T-cell (primary cell): ENCODE measurements around the gene DSCAM. TPM values are rescaled to one million over a fixed set of nuclear protein-coding genes. Genes with fewer than 3 reads are reported as not detected.

Source experiments
- ATAC-seq, 4 experiments: fragments of 200-7000 bp in 3 of 4; fragments of 150-1000 bp in 1 of 4; cut with Tn5 transposase; replicated peaks in 1 of 4; 1 replicate in 3 of 4; 2 replicates in 1 of 4; pipeline ENCODE4 v1.10.0; 2021; ENCODE audit warnings: moderate library complexity in 3 of 4, mild to moderate bottlenecking in 2 of 4, moderate number of reproducible peaks in 1 of 4
- CTCF ChIA-PET, 2 donors: fragments of 300-600 bp; sonication (Branson Sonifier 250); formaldehyde crosslinking; loops; one replicate each; lab custom pipeline; 2022; ENCODE audit warnings: antibody characterized with exemption in 2 of 2; lab: Charles Lee
- POLR2A ChIA-PET, 2 donors: fragments of 300-600 bp; sonication (Branson Sonifier 250); formaldehyde crosslinking; loops; one replicate each; lab custom pipeline; 2022; ENCODE audit warnings: antibody characterized with exemption in 2 of 2; lab: Charles Lee
- DNase-seq, 35 experiments: peaks; one replicate each; pipeline versions ENCODE4 v3.0.0 to v3.0.0-alpha.2; 2013 to 2023
- H3K27ac ChIP-seq: one replicate; pipeline ENCODE4 v1.5.1; 2013; ENCODE audit warnings: low read length
- H3K27me3 ChIP-seq, 2 experiments: replicated peaks in 1 of 2; 1 replicate in 1 of 2; 2 replicates in 1 of 2; pipeline versions ENCODE4 v1.6.1 to v1.7.0; 2013; ENCODE audit warnings: low read length in 1 of 2, mixed read lengths in 1 of 2; ENCODE audit not compliant: control insufficient read depth in 2 of 2, insufficient read depth in 2 of 2; ENCODE audit errors: extremely low read depth in 1 of 2
- H3K36me3 ChIP-seq, 2 donors: 1 replicate in 1 of 2; 2 replicates in 1 of 2; pipeline versions ENCODE4 v1.6.1 to v1.7.0; 2013; ENCODE audit warnings: low read length in 1 of 2; ENCODE audit not compliant: control insufficient read depth in 2 of 2, insufficient read depth in 1 of 2; ENCODE audit errors: extremely low read depth in 1 of 2
- H3K4me1 ChIP-seq, 2 experiments: 1 replicate in 1 of 2; 2 replicates in 1 of 2; pipeline versions ENCODE4 v1.6.1 to v1.7.0; 2013; ENCODE audit warnings: low read length in 2 of 2, mixed read lengths in 1 of 2; ENCODE audit not compliant: insufficient read depth in 2 of 2, control insufficient read depth in 1 of 2; ENCODE audit errors: extremely low read depth in 1 of 2
- H3K4me3 ChIP-seq, 2 donors: 1 replicate in 1 of 2; 2 replicates in 1 of 2; pipeline versions ENCODE4 v1.5.1 to v1.7.0; 2013; ENCODE audit warnings: mild to moderate bottlenecking in 2 of 2, low read length in 1 of 2, moderate library complexity in 1 of 2; ENCODE audit not compliant: control insufficient read depth in 1 of 2; ENCODE audit errors: extremely low read depth in 1 of 2
- H3K9me3 ChIP-seq: 2 replicates; pipeline ENCODE4 v1.7.0; 2013
- H3K27ac Mint-ChIP-seq, 2 donors: one replicate each; pipeline ENCODE4 v1.8.0; 2020 to 2021; ENCODE audit warnings: mild to moderate bottlenecking in 2 of 2, mixed read lengths in 2 of 2
- H3K27me3 Mint-ChIP-seq, 2 donors: one replicate each; pipeline ENCODE4 v1.8.0; 2021 to 2022; ENCODE audit warnings: mixed read lengths in 2 of 2
- H3K36me3 Mint-ChIP-seq: one replicate; pipeline ENCODE4 v1.8.0; 2021; ENCODE audit warnings: mixed read lengths
- H3K4me1 Mint-ChIP-seq, 3 donors: one replicate each; pipeline ENCODE4 v1.8.0; 2020 to 2022; ENCODE audit warnings: mixed read lengths in 3 of 3, mild to moderate bottlenecking in 1 of 3
- H3K4me3 Mint-ChIP-seq, 3 donors: one replicate each; pipeline ENCODE4 v1.8.0; 2020 to 2022; ENCODE audit warnings: mild to moderate bottlenecking in 3 of 3, mixed read lengths in 3 of 3, moderate library complexity in 3 of 3
- H3K9me3 Mint-ChIP-seq, 3 donors: one replicate each; pipeline ENCODE4 v1.8.0; 2020 to 2022; ENCODE audit warnings: mixed read lengths in 3 of 3
- WGBS: methylation state at CpG from one replicate; pipeline ENCODE4 v1.1.5; 2013; ENCODE audit warnings: missing lambda C conversion rate; ENCODE audit not compliant: insufficient coverage; 5-methylcytosine and 5-hydroxymethylcytosine counted together
- total RNA-seq, 35 experiments: library from RNA in 6 of 35; stranded (reverse) in 6 of 35; fragments of 120-200 nt in 1 of 35; gene quantifications; one replicate each; pipeline versions ENCODE4 v1.2.1 to v1.2.4 and lab custom pipeline; 2013 to 2026

Gene DSCAM
- total RNA-seq, 5 donors from 2014 or later (not counting 1 experiment from before 2014, with no cell fraction given) = not detected

GRCh38 chr21:40250514-40251294, 596.3 kb downstream of the DSCAM start:
- ChIA-PET CTCF (no interaction called here), POLR2A (no interaction called here)
- no peak overlapping the region for H3K4me3 ChIP-seq
- peaks cover 0 to 2% of the 10 kb centered on the region in 2 donors for H3K27me3 Mint-ChIP-seq
- H3K9me3 Mint-ChIP-seq = peaks cover 17 to 43% (median 29%) of the 10 kb centered on the region in 3 donors
- no peaks in the 10 kb centered on the region for H3K36me3 ChIP-seq
- H3K4me1 ChIP-seq = no peaks in the 10 kb centered on the region
- no peaks in the 10 kb centered on the region for H3K27me3 ChIP-seq
- H3K4me3 Mint-ChIP-seq = no peak overlapping the region
- no peaks in the 10 kb centered on the region for H3K4me1 Mint-ChIP-seq
- no peak for DNase-seq
- no peaks in the 10 kb centered on the region for H3K9me3 ChIP-seq
- ATAC-seq = no peak
- H3K36me3 Mint-ChIP-seq = no peaks in the 10 kb centered on the region
- no peak overlapping the region for H3K27ac ChIP-seq
- no peak overlapping the region for H3K27ac Mint-ChIP-seq
- WGBS = 50% methylated on average over 1 of the region's 7 CpGs

- H3K36me3 ChIP-seq = no peaks in the 10 kb centered on the region
- DNase-seq (no peak), ATAC-seq (no peak)
- H3K9me3 Mint-ChIP-seq = peaks cover 19 to 27% (median 26%) of the 10 kb centered on the region in 3 donors
- H3K4me3 Mint-ChIP-seq = no peak overlapping the region
- ChIA-PET POLR2A (no interaction called here), CTCF (no interaction called here)
- no peaks in the 10 kb centered on the region for H3K36me3 Mint-ChIP-seq
- no peak overlapping the region for H3K27ac ChIP-seq
- H3K27me3 Mint-ChIP-seq = peaks cover 0 to 3% of the 10 kb centered on the region in 2 donors
- no peaks in the 10 kb centered on the region for H3K4me1 ChIP-seq
- H3K4me3 ChIP-seq = no peak overlapping the region
- no peaks in the 10 kb centered on the region for H3K9me3 ChIP-seq
- H3K27ac Mint-ChIP-seq = no peak overlapping the region
- no peaks in the 10 kb centered on the region for H3K4me1 Mint-ChIP-seq
- no peaks in the 10 kb centered on the region for H3K27me3 ChIP-seq
- no CpG with 5 or more reads among the region's 4 CpGs for WGBS
Observed at GRCh38 chr21:40244981-40245380, 602.0 kb downstream of the DSCAM start.

GRCh38 chr21:40243685-40244084, 603.3 kb downstream of the DSCAM start:
- H3K9me3 ChIP-seq = no peaks in the 10 kb centered on the region
- Mint-ChIP-seq H3K36me3 (no peaks in the 10 kb centered on the region), H3K27me3 (peaks cover 0 to 3% of the 10 kb centered on the region in 2 donors), H3K4me1 (no peaks in the 10 kb centered on the region), H3K27ac (no peak overlapping the region), H3K4me3 (no peak overlapping the region), H3K9me3 (peaks cover 12 to 20% (median 18%) of the 10 kb centered on the region in 3 donors)
- no peak overlapping the region for H3K27ac ChIP-seq
- WGBS = 95% methylated on average over 4 of the region's 5 CpGs
- no peak for DNase-seq
- no peak overlapping the region for H3K4me3 ChIP-seq
- POLR2A ChIA-PET = no interaction called here
- no peaks in the 10 kb centered on the region for H3K4me1 ChIP-seq
- CTCF ChIA-PET = no interaction called here
- no peaks in the 10 kb centered on the region for H3K27me3 ChIP-seq
- no peaks in the 10 kb centered on the region for H3K36me3 ChIP-seq
- ATAC-seq = no peak

GRCh38 chr21:40242586-40243265, 604.2 kb downstream of the DSCAM start:
- CTCF ChIA-PET = no interaction called here

GRCh38 chr21:40235528-40235927, 611.4 kb downstream of the DSCAM start:
- peaks cover 5 to 12% (median 7%) of the 10 kb centered on the region in 3 donors for H3K9me3 Mint-ChIP-seq
- H3K4me1 Mint-ChIP-seq = no peaks in the 10 kb centered on the region
- Histone ChIP-seq H3K27me3 (no peaks in the 10 kb centered on the region), H3K27ac (no peak overlapping the region), H3K9me3 (no peaks in the 10 kb centered on the region), H3K4me3 (no peak overlapping the region), H3K4me1 (no peaks in the 10 kb centered on the region), H3K36me3 (no peaks in the 10 kb centered on the region)
- ChIA-PET CTCF (no interaction called here), POLR2A (no interaction called here)
- DNase-seq = no peak
- H3K27me3 Mint-ChIP-seq = peaks cover 0 to 6% of the 10 kb centered on the region in 2 donors
- no peak overlapping the region for H3K27ac Mint-ChIP-seq
- H3K36me3 Mint-ChIP-seq = no peaks in the 10 kb centered on the region
- no peak for ATAC-seq
- WGBS = 80% methylated on average over 1 of the region's 5 CpGs
- H3K4me3 Mint-ChIP-seq = no peak overlapping the region

More at GRCh38 chr21:40242586-40243265, 604.2 kb downstream of the DSCAM start:
- H3K4me3 Mint-ChIP-seq = no peak overlapping the region
- ATAC-seq = no peak
- no peak overlapping the region for H3K27ac Mint-ChIP-seq
- 40% methylated on average over 2 of the region's 3 CpGs for WGBS
- Histone ChIP-seq H3K4me3 (no peak overlapping the region), H3K9me3 (no peaks in the 10 kb centered on the region), H3K4me1 (no peaks in the 10 kb centered on the region), H3K36me3 (no peaks in the 10 kb centered on the region), H3K27ac (no peak overlapping the region), H3K27me3 (no peaks in the 10 kb centered on the region)
- POLR2A ChIA-PET = no interaction called here
- DNase-seq = no peak
- H3K9me3 Mint-ChIP-seq = peaks cover 7 to 11% (median 9%) of the 10 kb centered on the region in 3 donors
- H3K36me3 Mint-ChIP-seq = no peaks in the 10 kb centered on the region
- peaks cover 0 to 3% of the 10 kb centered on the region in 2 donors for H3K27me3 Mint-ChIP-seq
- H3K4me1 Mint-ChIP-seq = no peaks in the 10 kb centered on the region

GRCh38 chr21:40231979-40232378, 615.0 kb downstream of the DSCAM start:
- no peaks in the 10 kb centered on the region for H3K4me1 Mint-ChIP-seq
- H3K27me3 Mint-ChIP-seq = peaks cover 0 to 6% of the 10 kb centered on the region in 2 donors
- Histone ChIP-seq H3K4me3 (no peak overlapping the region), H3K36me3 (no peaks in the 10 kb centered on the region), H3K27ac (no peak overlapping the region), H3K4me1 (no peaks in the 10 kb centered on the region), H3K27me3 (no peaks in the 10 kb centered on the region), H3K9me3 (no peaks in the 10 kb centered on the region)
- DNase-seq (no peak), ATAC-seq (no peak)
- H3K9me3 Mint-ChIP-seq = peaks cover 2 to 11% (median 7%) of the 10 kb centered on the region in 3 donors
- WGBS = no CpG with 5 or more reads among the region's 2 CpGs
- H3K27ac Mint-ChIP-seq = no peak overlapping the region
- H3K36me3 Mint-ChIP-seq = no peaks in the 10 kb centered on the region
- no peak overlapping the region for H3K4me3 Mint-ChIP-seq
- CTCF ChIA-PET = no interaction called here
- POLR2A ChIA-PET = no interaction called here
